ENCODE measurements around the gene FBXL15.

FBXL15 gene

GRCh38 chr10:102457591-102458150 is 37.0 kb downstream of the FBXL15 start:
- DNase-seq (ENCODE audit: low spot score), result no peak

DNA sequence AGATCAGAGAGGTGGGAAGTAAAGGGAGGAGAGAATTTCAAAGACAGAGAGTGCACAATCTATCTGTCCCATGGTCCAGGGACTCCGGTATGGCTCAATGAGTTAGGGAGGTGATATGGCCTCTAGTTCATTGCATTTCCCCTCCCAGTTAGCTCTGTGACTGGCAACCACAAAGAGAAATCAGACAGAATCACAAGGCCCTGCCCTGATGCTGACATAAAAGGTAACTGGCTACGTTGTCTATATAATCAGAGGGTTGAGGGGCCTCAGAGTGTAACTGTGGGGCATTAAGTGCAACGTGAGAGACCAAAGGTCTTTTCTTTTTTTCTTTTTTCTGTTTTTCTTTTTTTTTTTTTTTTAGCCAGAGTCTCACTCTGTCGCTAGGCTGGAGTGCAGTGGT is 38.0 kb downstream of the FBXL15 start:
- no peak for DNase-seq (ENCODE audit: low spot score)

DNA sequence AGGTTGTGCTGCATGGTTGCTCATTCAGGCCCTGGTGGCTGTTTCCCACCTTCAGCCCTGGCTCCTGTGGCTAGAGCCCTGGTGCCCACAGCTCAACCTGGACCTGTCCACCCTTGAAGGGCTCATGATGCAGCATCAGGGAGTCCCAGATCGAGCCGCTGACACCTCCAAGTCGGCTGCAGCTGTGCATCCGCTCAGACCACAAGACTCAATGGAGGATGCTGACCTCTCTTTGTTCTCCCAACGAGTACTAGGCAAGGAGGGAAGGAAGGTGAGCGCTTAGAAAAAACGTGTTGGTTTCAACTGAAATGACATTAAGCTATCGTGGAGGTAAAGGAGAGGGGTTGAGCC is 40.2 kb downstream of the FBXL15 start:
- DNase-seq (ENCODE audit: low spot score), result no peak

- DNase-seq (ENCODE audit: low spot score), result peak; percentile 96
Measured at GRCh38 chr10:102461187-102462054, 40.8 kb downstream of the FBXL15 start.

DNA sequence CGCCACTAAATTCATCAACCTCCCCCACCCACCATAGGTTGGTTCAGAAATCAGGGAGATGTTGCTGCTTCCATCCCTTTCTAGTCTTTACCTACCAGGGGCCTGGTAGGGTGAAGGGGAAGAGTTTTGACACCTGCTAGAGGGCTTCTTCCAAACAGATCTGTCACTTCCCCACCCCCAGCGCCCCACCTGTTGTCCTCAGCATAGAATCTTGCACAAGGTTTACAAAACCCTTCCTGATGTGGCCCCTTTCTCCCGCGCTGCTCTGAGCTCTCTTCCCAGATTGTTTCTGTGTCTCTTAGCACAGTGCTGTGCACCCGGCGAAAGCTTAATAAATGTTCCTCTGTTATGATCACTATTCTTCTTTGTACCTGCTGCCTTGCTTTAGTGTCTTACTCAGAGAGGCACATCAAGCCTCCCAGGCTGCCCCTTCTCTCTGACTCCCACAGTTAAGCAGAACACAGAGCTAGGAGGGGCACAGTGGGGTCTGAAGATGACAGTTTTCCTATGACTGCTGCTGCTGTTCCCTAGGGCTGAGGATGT is 41.9 kb downstream of the FBXL15 start:
- no peak for DNase-seq (ENCODE audit: low spot score)

DNA sequence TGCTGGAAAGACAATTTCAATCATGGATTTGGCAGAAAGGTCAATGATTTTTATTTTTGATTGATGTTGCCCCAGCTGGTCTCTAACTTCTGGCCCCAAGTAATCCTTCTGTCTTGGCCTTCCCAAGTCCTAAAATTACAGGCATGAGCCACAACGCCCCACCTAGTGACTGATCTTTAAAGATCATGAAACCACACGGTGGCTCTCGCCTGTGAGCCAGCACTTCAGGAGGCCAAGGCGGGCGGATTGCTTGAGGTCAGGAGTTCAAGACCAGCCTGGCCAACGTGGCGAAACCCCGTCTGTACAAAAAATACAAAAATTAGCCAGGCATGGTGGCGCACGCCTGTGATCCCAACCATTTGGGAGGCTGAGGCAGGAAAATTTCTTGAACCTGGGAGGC is 43.3 kb downstream of the FBXL15 start:
- DNase-seq (ENCODE audit: low spot score), result no peak

DNA sequence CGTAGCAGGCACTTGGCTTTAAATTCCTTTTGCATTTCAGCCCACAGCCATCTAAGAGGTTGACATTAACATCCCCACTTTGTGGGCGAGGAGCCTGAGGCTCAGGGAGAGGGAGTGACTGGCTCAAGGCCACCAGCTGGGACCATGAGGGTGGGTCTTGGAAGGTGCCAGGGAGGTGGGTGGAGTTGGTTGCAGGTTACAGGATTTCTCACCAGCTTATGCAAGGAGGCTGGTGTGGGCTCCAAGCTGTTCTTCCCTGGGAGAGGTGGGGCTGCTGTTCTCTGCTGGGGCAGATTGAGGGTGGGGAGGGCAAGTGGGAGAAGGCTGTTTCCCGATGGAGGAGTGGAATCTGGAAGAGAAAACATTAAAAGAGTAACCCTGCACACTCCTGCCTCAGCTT is 44.8 kb downstream of the FBXL15 start:
- DNase-seq (ENCODE audit: low spot score), result no peak

DNA sequence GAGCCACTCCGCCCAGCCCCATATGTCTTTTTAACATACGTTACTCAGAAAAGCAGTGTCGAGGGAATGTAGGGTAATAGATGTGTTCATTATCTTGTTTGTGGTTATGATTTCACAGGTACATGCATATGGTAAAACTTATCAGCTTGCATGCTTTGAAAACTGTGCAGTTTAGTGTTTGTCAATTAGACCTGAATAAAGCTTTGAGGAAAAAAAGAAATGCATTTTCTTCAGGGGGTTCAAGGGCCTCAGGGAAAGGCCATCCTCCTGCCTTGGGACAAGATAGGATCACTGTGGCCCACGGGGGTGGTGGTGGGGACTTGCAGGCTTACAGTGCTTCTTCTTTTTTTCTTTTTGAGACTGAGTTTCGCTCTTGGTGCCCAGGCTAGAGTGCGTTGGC is 46.7 kb downstream of the FBXL15 start:
- DNase-seq (ENCODE audit: low spot score), result no peak

DNA sequence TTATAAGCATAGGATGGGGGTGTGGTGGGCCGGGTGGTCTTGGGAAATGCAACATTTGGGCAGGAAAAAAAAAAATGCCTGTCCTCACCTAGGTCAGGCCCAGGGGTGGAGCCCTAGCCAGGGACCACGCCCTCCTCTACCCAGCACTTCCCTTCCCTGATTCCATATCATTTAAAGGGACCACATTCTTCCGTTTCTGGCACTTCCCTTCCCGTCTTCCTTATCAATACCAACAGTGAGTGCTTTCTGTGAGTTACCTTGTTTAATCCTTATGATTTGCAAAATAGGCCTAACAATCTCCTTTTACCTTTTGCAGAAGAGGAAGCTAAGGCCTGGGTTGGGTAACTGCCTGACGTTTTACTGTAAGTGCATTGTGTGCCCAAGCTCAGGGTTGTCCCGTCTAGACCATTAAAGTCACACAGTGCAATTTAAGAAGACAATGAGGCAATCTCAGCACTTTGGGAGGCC is 47.4 kb downstream of the FBXL15 start:
- no peak for DNase-seq (ENCODE audit: low spot score)

DNA sequence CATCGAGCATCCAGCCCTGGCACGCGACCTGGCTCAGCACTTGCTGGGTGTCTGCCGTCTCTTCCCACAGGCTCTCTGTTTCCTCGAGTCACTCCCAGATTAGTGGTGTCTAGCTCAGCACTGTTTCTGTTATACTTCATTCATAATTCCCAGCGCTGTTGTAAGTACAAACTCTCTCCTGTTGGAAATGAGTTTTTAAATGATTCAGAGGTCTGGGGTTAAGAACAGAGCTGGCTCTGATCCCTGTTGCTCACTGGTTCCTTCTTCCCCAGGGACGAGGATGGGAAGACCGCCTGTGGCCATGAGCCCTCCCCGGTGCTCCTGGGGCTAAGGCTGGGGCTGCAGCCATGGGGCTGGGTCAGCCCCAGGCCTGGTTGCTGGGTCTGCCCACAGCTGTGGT is 48.0 kb downstream of the FBXL15 start:
- DNase-seq (ENCODE audit: low spot score), result no peak

DNA sequence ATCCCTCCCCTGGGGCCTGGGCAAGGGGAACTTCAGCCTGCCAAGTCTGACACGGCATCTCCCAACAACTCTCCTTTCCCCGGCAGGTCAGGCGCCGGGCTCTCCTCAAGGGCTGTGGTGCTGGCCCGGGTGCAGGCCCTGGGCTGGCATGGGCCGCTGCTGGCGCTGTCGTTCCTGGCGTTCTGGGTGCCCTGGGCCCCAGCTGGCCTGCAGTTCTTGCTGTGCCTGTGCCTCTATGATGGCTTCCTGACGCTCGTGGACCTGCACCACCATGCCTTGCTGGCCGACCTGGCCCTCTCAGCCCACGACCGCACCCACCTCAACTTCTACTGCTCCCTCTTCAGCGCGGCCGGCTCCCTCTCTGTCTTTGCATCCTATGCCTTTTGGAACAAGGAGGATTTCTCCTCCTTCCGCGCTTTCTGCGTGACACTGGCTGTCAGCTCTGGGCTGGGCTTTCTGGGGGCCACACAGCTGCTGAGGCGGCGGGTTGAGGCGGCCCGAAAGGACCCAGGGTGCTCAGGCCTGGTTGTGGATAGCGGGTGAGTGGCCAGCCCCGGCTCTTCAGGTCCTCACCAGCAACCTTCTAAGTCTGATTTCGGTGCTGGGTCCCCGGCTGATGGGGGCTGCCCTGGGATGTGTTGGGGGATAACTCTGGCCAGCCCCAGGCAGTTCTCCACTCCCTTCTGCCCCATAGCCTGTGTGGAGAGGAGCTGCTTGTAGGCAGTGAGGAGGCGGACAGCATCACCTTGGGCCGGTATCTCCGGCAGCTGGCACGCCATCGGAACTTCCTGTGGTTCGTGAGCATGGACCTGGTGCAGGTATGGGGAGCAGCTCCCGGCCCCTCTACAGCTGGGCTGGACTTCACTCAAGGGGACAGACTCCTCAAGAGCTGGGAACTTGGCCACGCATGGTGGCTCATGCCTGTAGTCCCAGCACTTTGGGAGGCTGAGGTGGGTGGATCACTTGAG is 50.2 kb downstream of the FBXL15 start:
- DNase-seq (ENCODE audit: low spot score), result no peak

Data from AG20443 (cell line).